Osteoblast (primary cell): Measurements from ENCODE around the gene RABGAP1L. TPM values are rescaled to one million over a fixed set of nuclear protein-coding genes. Genes with fewer than 3 reads are reported as not detected.

Experiments used
- DNase-seq: peaks from one replicate; pipeline ENCODE4 v3.0.0; 2011; ENCODE audit warnings: low spot score, mixed read lengths; ENCODE audit not compliant: insufficient read length; ENCODE audit errors: missing footprints
- H2AFZ ChIP-seq: 2 replicates; pipeline ENCODE4 v1.6.0; 2011; ENCODE audit warnings: mild to moderate bottlenecking, low read length
- H3K27ac ChIP-seq: 2 replicates; pipeline ENCODE4 v1.5.1; 2011; ENCODE audit warnings: mild to moderate bottlenecking, low read depth, low read length, moderate library complexity
- H3K27me3 ChIP-seq: 2 replicates; pipeline ENCODE4 v1.6.0; 2012; ENCODE audit warnings: mild to moderate bottlenecking, control low read depth, inconsistent platforms, low read length, moderate library complexity; ENCODE audit not compliant: insufficient read depth
- H3K36me3 ChIP-seq: 2 replicates; pipeline ENCODE4 v1.5.1; 2011; ENCODE audit warnings: mild to moderate bottlenecking, low read length, control low read depth, moderate library complexity; ENCODE audit not compliant: insufficient read depth
- H3K4me1 ChIP-seq: 2 replicates; pipeline ENCODE4 v1.5.1; 2011; ENCODE audit warnings: mild to moderate bottlenecking, low read length, control low read depth, moderate library complexity; ENCODE audit not compliant: insufficient read depth
- H3K4me2 ChIP-seq: 2 replicates; pipeline ENCODE4 v1.6.0; 2011; ENCODE audit warnings: mild to moderate bottlenecking, low read length; ENCODE audit not compliant: insufficient read depth
- H3K4me3 ChIP-seq: fragments of 200-600 bp; sonication (generic); 3 replicates; pipeline ENCODE4 v1.5.1; 2012; ENCODE audit warnings: mild to moderate bottlenecking, low read length, inconsistent platforms; ENCODE audit not compliant: insufficient read depth
- H3K79me2 ChIP-seq: 2 replicates; pipeline ENCODE4 v1.6.0; 2012; ENCODE audit warnings: mild to moderate bottlenecking, low read length, control low read depth, inconsistent platforms; ENCODE audit not compliant: insufficient read depth
- H3K9me3 ChIP-seq: 2 replicates; pipeline ENCODE4 v1.5.1; 2011; ENCODE audit warnings: low read depth, low read length, control low read depth
- H4K20me1 ChIP-seq: 2 replicates; pipeline ENCODE4 v1.6.0; 2012; ENCODE audit warnings: mild to moderate bottlenecking, low read length, control low read depth; ENCODE audit not compliant: insufficient read depth
- CTCF ChIP-seq: IDR thresholded peaks from 2 replicates; pipeline ENCODE4 v1.5.1; 2011; ENCODE audit warnings: mild to moderate bottlenecking, low read depth, low read length, moderate library complexity; ENCODE audit errors: extremely low read depth
- total RNA-seq: library from RNA; depleted of rRNA; stranded (reverse); fragments of >200 nt; gene quantifications from 2 replicates; pipeline ENCODE4 v1.2.3, GENCODE V29; 2012

RABGAP1L gene
- total RNA-seq, 1 donor = 30.0 TPM

GRCh38 chr1:174550296-174550695 is 391.0 kb downstream of the RABGAP1L start:
- DNase-seq = peak; percentile 62
- H2AFZ ChIP-seq = no peak overlapping the region
- no peak overlapping the region for H3K4me3 ChIP-seq
- no peaks in the 10 kb centered on the region for H4K20me1 ChIP-seq
- H3K36me3 ChIP-seq = no peaks in the 10 kb centered on the region
- H3K27ac ChIP-seq = no peak overlapping the region
- no peaks in the 10 kb centered on the region for H3K4me1 ChIP-seq
- H3K4me2 ChIP-seq = no peak overlapping the region
- no peaks in the 10 kb centered on the region for H3K79me2 ChIP-seq
- no peaks in the 10 kb centered on the region for H3K9me3 ChIP-seq
- no peak for TF ChIP-seq CTCF
- H3K27me3 ChIP-seq = no peaks in the 10 kb centered on the region

- TF ChIP-seq CTCF = no peak
- Histone ChIP-seq H3K27me3 (no peaks in the 10 kb centered on the region), H3K4me1 (no peaks in the 10 kb centered on the region), H3K27ac (no peak overlapping the region), H3K36me3 (no peaks in the 10 kb centered on the region), H4K20me1 (no peaks in the 10 kb centered on the region), H2AFZ (no peak overlapping the region), H3K79me2 (no peaks in the 10 kb centered on the region), H3K9me3 (no peaks in the 10 kb centered on the region), H3K4me3 (no peak overlapping the region), H3K4me2 (no peak overlapping the region)
- DNase-seq = no peak
These were observed 397.1 kb downstream of the RABGAP1L start for GRCh38 chr1:174556392-174556791.

- H3K27ac ChIP-seq = no peak overlapping the region
- no peaks in the 10 kb centered on the region for H3K27me3 ChIP-seq
- no peak overlapping the region for H2AFZ ChIP-seq
- no peaks in the 10 kb centered on the region for H3K36me3 ChIP-seq
- H3K79me2 ChIP-seq = no peaks in the 10 kb centered on the region
- no peak for TF ChIP-seq CTCF
- no peaks in the 10 kb centered on the region for H4K20me1 ChIP-seq
- DNase-seq = no peak
- H3K4me3 ChIP-seq = no peak overlapping the region
- no peaks in the 10 kb centered on the region for H3K4me1 ChIP-seq
- H3K4me2 ChIP-seq = no peak overlapping the region
- H3K9me3 ChIP-seq = no peaks in the 10 kb centered on the region
These were observed 409.2 kb downstream of the RABGAP1L start for GRCh38 chr1:174568551-174568950.

- Histone ChIP-seq H3K79me2 (no peaks in the 10 kb centered on the region), H3K9me3 (no peaks in the 10 kb centered on the region), H3K27ac (no peak overlapping the region), H3K4me3 (no peak overlapping the region), H4K20me1 (no peaks in the 10 kb centered on the region), H3K4me1 (no peaks in the 10 kb centered on the region), H3K4me2 (no peak overlapping the region), H3K27me3 (no peaks in the 10 kb centered on the region), H3K36me3 (no peaks in the 10 kb centered on the region), H2AFZ (no peak overlapping the region)
- no peak for TF ChIP-seq CTCF
- no peak for DNase-seq
These were observed 409.9 kb downstream of the RABGAP1L start for GRCh38 chr1:174569240-174569639.
